Sigmoid colon (tissue), 7 donors: ENCODE results near the gene PPDPF. TPM values are rescaled to one million over a fixed set of nuclear protein-coding genes. Genes with fewer than 3 reads are reported as not detected.
A peak's percentile ranks its signal among the peaks of the same experiment; 100 is the strongest.

Experiments used
- DNase-seq: peaks from one replicate; pipeline ENCODE4 v3.0.0-alpha.2; 2019
- H3K27ac ChIP-seq, 4 donors: fragments of 200-600 bp; sonication (generic); one replicate each; pipeline ENCODE4 v1.5.1; 2016 to 2019; ENCODE audit warnings: mild to moderate bottlenecking in 1 of 4
- H3K27me3 ChIP-seq, 3 donors: fragments of 200-600 bp; sonication (generic); one replicate each; pipeline ENCODE4 v1.5.1; 2019; ENCODE audit warnings: mild to moderate bottlenecking in 1 of 3
- H3K36me3 ChIP-seq, 4 donors: fragments of 200-600 bp; sonication (generic); one replicate each; pipeline ENCODE4 v1.5.1; 2016 to 2019
- H3K4me1 ChIP-seq, 4 donors: fragments of 200-600 bp; sonication (generic); one replicate each; pipeline ENCODE4 v1.5.1; 2017 to 2019
- H3K4me3 ChIP-seq, 4 donors: fragments of 200-600 bp; sonication (generic); one replicate each; pipeline ENCODE4 v1.5.1; 2017 to 2019; ENCODE audit warnings: mild to moderate bottlenecking in 2 of 4, moderate library complexity in 1 of 4
- H3K9me3 ChIP-seq, 4 donors: fragments of 200-600 bp in 3 of 4; sonication (generic) in 3 of 4; one replicate each; pipeline versions ENCODE4 v1.5.1 to v1.6.1; 2013 to 2019
- EP300 ChIP-seq, 4 donors: sonication (generic); formaldehyde crosslinking; IDR thresholded peaks; one replicate each; pipeline ENCODE4 v1.6.1; 2017; ENCODE audit warnings: antibody characterized with exemption in 4 of 4
- POLR2A ChIP-seq, 2 donors: fragments of 450-650 bp; IDR thresholded peaks; one replicate each; pipeline ENCODE4 v1.6.1; 2016; ENCODE audit warnings: antibody characterized with exemption in 2 of 2, mild to moderate bottlenecking in 2 of 2, moderate library complexity in 2 of 2
- POLR2AphosphoS5 ChIP-seq, 4 donors: sonication (generic); formaldehyde crosslinking; IDR thresholded peaks; one replicate each; pipeline ENCODE4 v1.6.1; 2017; ENCODE audit warnings: antibody characterized with exemption in 4 of 4
- WGBS, 2 donors: extraction: QIAGEN DNeasy Blood & Tissue Kit; methylation state at CpG; one replicate each; pipeline ENCODE4 v1.1.7; 2013; 5-methylcytosine and 5-hydroxymethylcytosine counted together
- intact Hi-C: fragments of 100-400 bp; cut with DNase I; formaldehyde crosslinking; loops from one replicate; pipeline ENCODE4 v1.15.1; 2023
- polyA plus RNA-seq, 3 donors: library from polyadenylated mRNA; stranded (reverse); fragments of 200-250 nt; gene quantifications; one replicate each; pipeline ENCODE4 v1.2.3, GENCODE V29; 2013
- total RNA-seq, 4 donors: library from RNA; depleted of rRNA; stranded (reverse); fragments of >200 nt; gene quantifications; one replicate each; pipeline ENCODE4 v1.1.0, GENCODE V29; 2016
- TF ChIP-seq, protein P1 (sequence below), 4 experiments: fragments of 450-650 bp in 3 of 4; fragments of 200-600 bp in 1 of 4; IDR thresholded peaks; one replicate each; pipeline ENCODE4 v1.5.1; 2016 to 2019; ENCODE audit warnings: antibody characterized with exemption in 4 of 4, mild to moderate bottlenecking in 3 of 4, moderate library complexity in 2 of 4
- donor health status: healthy with polysubstance abuse.
- donor health status: Bipolar disorder and iron deficiency.
- donor health status: healthy.

The PPDPF gene
- total and polyA plus RNA-seq, 7 donors: 82.8 to 1,688 (median 244) TPM

DNA sequence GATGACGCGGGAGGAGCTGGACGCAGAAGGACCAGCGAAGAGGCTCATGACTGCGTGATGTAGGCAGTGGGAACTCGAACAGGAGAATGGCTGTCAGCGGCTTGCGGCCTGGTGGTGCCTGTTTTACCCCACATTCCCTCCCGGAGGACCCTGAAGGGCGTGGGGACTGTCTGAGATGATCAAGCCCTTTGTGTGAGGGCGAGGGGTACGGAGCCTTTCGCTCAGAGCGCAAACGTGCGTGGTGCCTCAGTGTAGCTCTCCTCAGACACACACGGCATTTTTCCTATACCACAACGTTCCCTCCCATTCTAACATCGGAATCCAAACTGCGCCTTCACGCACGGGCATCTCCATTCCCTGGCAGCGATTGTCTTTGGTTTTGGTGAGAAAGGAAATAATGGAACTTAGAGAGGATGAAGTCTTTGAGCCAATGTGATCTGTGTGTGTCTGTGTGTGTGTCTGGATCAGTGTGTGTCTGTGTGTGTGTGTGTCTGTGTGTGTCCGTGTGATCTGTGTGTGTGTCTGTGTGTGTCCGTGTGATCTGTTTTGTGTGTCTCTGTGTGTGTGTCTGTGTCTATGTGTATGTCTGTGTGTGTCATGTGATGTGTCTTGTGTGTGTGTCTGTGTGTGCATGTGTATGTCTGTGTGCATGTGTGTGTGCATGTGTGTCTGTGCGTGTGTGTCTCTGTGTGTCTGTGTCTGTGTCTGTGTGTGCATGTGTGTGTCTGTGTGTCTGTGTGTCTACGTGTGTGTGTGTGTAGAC, 11.3 kb downstream of the PPDPF start:
- no peaks in the 10 kb centered on the region for H3K4me1 ChIP-seq
- H3K27me3 ChIP-seq: peaks cover 11 to 43% (median 34%) of the 10 kb centered on the region in 3 donors
- H3K27ac ChIP-seq: no peak overlapping the region
- intact Hi-C loops: no loop called here
- no peaks in the 10 kb centered on the region for H3K9me3 ChIP-seq
- no peaks in the 10 kb centered on the region for H3K36me3 ChIP-seq
- TF ChIP-seq EP300 (IDR thresholded peaks at IDR 0.05) (no peak), POLR2AphosphoS5 (IDR thresholded peaks at IDR 0.05) (peak in 1 of 4 donors; percentile 6), POLR2A (IDR thresholded peaks at IDR 0.05) (no peak)
- TF ChIP-seq, protein P1, sequence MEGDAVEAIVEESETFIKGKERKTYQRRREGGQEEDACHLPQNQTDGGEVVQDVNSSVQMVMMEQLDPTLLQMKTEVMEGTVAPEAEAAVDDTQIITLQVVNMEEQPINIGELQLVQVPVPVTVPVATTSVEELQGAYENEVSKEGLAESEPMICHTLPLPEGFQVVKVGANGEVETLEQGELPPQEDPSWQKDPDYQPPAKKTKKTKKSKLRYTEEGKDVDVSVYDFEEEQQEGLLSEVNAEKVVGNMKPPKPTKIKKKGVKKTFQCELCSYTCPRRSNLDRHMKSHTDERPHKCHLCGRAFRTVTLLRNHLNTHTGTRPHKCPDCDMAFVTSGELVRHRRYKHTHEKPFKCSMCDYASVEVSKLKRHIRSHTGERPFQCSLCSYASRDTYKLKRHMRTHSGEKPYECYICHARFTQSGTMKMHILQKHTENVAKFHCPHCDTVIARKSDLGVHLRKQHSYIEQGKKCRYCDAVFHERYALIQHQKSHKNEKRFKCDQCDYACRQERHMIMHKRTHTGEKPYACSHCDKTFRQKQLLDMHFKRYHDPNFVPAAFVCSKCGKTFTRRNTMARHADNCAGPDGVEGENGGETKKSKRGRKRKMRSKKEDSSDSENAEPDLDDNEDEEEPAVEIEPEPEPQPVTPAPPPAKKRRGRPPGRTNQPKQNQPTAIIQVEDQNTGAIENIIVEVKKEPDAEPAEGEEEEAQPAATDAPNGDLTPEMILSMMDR (IDR thresholded peaks at IDR 0.05): no peak
- DNase-seq: no peak
- 87 to 88% methylated on average over 27 of the region's 27 CpGs for WGBS, 2 donors
- H3K4me3 ChIP-seq: no peak overlapping the region

DNA sequence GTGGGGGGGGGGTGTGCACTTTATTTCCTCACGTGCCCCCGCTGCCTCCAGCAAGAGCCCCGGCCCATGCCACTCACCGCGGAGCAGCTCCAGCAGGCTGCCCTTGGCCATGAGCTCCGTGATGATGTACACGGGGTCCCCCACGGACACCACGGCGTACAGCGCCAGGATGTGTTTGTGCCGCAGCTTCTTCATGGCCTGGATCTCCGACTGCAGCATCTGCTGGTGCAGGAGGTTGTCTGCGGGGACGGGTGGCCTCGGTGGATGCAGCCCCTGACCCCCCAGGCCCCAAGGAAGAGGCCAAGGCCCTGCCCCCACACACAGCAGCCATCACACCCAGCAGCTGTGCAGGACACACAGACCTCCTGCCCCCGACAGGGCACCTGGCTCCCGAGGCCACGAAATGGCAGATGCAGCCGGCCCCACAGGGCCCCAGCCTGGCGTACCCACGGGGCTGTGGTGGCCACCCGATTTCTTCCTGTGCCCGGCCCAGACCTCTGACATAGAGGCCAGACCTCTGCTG, 11.9 kb downstream of the PPDPF start:
- no peak overlapping the region for H3K4me3 ChIP-seq
- no peaks in the 10 kb centered on the region for H3K36me3 ChIP-seq
- H3K27me3 ChIP-seq: peaks cover 11 to 49% (median 40%) of the 10 kb centered on the region in 3 donors
- H3K4me1 ChIP-seq: peaks cover 0 to 1% (median under 1%) of the 10 kb centered on the region in 4 donors
- WGBS, 2 donors: 81 to 88% methylated on average over 24 of the region's 24 CpGs
- no peak overlapping the region for H3K27ac ChIP-seq
- no peak for DNase-seq
- TF ChIP-seq, protein P1 (IDR thresholded peaks at IDR 0.05): no peak
- TF ChIP-seq POLR2AphosphoS5 (IDR thresholded peaks at IDR 0.05) (no peak), EP300 (IDR thresholded peaks at IDR 0.05) (no peak), POLR2A (IDR thresholded peaks at IDR 0.05) (no peak)
- intact Hi-C loops: no loop called here
- H3K9me3 ChIP-seq: no peaks in the 10 kb centered on the region

DNA sequence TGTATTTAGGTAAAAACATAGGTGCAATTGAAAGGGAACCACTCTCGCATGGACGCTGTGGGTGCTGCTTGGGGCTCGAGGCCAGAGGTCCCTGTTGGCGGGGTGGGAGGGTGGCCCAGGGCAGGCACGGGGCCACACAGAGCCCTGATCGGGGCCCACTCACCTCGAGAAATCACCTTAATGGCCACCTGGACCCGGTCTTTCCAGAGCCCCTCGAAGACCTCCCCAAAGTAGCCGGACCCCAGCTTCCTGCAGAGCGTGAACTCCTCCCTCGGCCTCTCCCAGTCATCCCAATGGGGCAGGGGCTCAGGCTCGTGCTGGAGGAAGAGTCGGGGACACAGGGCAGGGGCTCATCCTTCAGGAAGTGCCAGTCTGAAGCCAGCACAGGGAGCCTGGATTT, 12.8 kb downstream of the PPDPF start:
- H3K9me3 ChIP-seq: no peaks in the 10 kb centered on the region
- WGBS, 2 donors: 86 to 87% methylated on average over 14 of the region's 14 CpGs
- H3K4me1 ChIP-seq: peaks cover 0 to 10% (median 9%) of the 10 kb centered on the region in 4 donors
- H3K36me3 ChIP-seq: no peaks in the 10 kb centered on the region
- H3K27me3 ChIP-seq: peaks cover 13 to 53% (median 41%) of the 10 kb centered on the region in 3 donors
- no peak for TF ChIP-seq EP300 (IDR thresholded peaks at IDR 0.05)
- TF ChIP-seq POLR2AphosphoS5 (IDR thresholded peaks at IDR 0.05): no peak
- TF ChIP-seq POLR2A (IDR thresholded peaks at IDR 0.05): no peak
- DNase-seq: no peak
- H3K4me3 ChIP-seq: no peak overlapping the region
- no peak overlapping the region for H3K27ac ChIP-seq
- intact Hi-C loops: no loop called here

DNA sequence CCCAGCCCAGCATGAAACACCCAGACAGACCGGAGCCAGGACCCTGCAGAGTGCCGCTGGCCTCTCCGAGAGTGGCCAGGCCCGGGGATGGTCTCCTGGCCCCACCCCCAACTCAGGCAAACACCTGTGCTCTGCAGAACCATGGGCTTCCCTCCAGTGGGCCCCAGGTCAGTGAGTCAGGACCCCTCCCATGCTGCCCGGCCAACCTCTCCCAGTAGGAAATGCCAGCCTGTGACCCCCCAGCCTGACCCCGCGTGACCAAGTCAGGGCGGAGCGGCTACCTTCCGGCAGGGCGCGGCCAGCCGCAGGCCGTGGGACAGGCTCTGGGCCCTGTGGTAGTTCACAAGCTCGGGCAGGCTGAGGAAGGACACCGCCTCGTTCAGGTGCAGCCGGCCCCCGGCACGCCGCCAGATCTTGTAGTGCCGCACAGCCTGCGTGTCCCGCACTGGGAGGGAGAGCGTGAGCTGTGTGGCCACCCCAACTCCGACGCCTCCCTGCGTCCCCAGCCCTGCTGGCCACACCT, 13.4 kb downstream of the PPDPF start:
- Histone ChIP-seq H3K27me3 (peaks cover 13 to 53% (median 41%) of the 10 kb centered on the region in 3 donors), H3K4me3 (no peak overlapping the region), H3K36me3 (no peaks in the 10 kb centered on the region), H3K4me1 (peaks cover 0 to 11% (median 9%) of the 10 kb centered on the region in 4 donors), H3K9me3 (no peaks in the 10 kb centered on the region), H3K27ac (no peak overlapping the region)
- intact Hi-C loops: no loop called here
- DNase-seq: no peak
- TF ChIP-seq, protein P1 (IDR thresholded peaks at IDR 0.05): no peak
- no peak for TF ChIP-seq EP300 (IDR thresholded peaks at IDR 0.05)
- TF ChIP-seq POLR2A (IDR thresholded peaks at IDR 0.05): peak in 1 of 2 donors; percentile 48
- no peak for TF ChIP-seq POLR2AphosphoS5 (IDR thresholded peaks at IDR 0.05)
- 20 to 60% methylated on average over 28 of the region's 28 CpGs for WGBS, 2 donors

DNA sequence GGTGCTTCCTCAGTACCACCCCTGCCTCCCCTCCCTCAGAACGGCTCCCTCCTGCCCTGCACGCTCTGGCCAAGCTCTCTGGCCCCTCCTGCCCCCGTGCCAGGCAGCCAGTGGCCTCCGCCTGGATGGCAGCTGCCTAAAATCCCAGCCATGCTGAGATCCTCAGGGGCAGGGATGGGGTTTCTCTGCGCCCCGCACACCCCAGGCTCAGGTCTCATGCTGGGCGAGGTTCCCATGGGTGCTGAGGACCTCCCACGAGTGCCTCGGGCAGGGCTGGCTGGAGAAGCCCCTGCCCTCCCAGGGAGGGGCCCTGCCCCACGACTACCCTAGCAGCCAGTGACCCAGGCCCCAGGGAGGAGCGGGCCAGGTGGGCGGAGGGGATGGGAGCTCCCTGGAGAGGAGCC, 13.9 kb downstream of the PPDPF start:
- Histone ChIP-seq H3K4me1 (peaks cover 0 to 11% (median 9%) of the 10 kb centered on the region in 4 donors), H3K9me3 (no peaks in the 10 kb centered on the region), H3K36me3 (no peaks in the 10 kb centered on the region), H3K27ac (no peak overlapping the region), H3K27me3 (peaks cover 13 to 53% (median 41%) of the 10 kb centered on the region in 3 donors), H3K4me3 (no peak overlapping the region)
- no peak for TF ChIP-seq POLR2AphosphoS5 (IDR thresholded peaks at IDR 0.05)
- no peak for TF ChIP-seq POLR2A (IDR thresholded peaks at IDR 0.05)
- TF ChIP-seq, protein P1 (IDR thresholded peaks at IDR 0.05): no peak
- TF ChIP-seq EP300 (IDR thresholded peaks at IDR 0.05): no peak
- 34 to 67% methylated on average over 12 of the region's 12 CpGs for WGBS, 2 donors
- DNase-seq: no peak
- intact Hi-C loops: no loop called here
